22Rv1 (cell line): ENCODE data around the gene ACSM3.
"Not testable (repeated sequence)": the region's sequence is repeated elsewhere in the genome, so short reads cannot be mapped to it uniquely, and the experiment has no call there.

Experiments
- ZFX ChIP-seq: fragments of 450-650 bp; IDR thresholded peaks from 2 replicates; pipeline ENCODE4 v1.6.1; 2017; ENCODE audit warnings: antibody characterized with exemption, borderline replicate concordance
- TF ChIP-seq, protein P1 (sequence below): fragments of 450-650 bp; IDR thresholded peaks from 2 replicates; pipeline ENCODE4 v1.5.1; 2017; ENCODE audit warnings: mild to moderate bottlenecking

DNA sequence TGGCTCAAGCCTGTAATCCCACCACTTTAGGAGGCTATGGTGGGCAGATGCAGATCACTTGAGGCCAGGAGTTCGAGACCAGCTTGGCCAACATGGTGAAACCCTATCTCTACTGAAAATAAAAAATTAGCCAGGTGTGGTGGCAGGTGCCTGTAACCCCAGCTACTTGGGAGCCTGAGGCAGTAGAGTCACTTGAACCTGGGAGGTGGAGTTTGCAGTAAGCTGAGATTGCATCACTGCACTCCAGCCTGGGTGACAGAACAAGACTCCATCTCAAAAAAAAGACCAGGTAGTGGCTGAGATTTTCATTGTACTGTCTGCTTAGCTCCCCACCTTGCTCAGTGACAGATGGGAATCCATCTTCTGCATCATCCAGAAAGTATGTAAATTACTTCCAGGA lies 634 bp downstream of the ACSM3 start:
- TF ChIP-seq, protein P1, sequence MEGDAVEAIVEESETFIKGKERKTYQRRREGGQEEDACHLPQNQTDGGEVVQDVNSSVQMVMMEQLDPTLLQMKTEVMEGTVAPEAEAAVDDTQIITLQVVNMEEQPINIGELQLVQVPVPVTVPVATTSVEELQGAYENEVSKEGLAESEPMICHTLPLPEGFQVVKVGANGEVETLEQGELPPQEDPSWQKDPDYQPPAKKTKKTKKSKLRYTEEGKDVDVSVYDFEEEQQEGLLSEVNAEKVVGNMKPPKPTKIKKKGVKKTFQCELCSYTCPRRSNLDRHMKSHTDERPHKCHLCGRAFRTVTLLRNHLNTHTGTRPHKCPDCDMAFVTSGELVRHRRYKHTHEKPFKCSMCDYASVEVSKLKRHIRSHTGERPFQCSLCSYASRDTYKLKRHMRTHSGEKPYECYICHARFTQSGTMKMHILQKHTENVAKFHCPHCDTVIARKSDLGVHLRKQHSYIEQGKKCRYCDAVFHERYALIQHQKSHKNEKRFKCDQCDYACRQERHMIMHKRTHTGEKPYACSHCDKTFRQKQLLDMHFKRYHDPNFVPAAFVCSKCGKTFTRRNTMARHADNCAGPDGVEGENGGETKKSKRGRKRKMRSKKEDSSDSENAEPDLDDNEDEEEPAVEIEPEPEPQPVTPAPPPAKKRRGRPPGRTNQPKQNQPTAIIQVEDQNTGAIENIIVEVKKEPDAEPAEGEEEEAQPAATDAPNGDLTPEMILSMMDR: not testable (repeated sequence)
- TF ChIP-seq ZFX: not testable (repeated sequence)
